Gastrocnemius medialis (tissue), 4 donors: ENCODE data around the gene AP1G2.

Experiments used
- CTCF ChIP-seq, 5 experiments: fragments of 450-650 bp in 3 of 5; fragments of 200-600 bp in 2 of 5; sonication (generic) in 2 of 5; IDR thresholded peaks in 4 of 5; conservative IDR thresholded peaks in 1 of 5; 1 replicate in 4 of 5; 2 replicates in 1 of 5; pipeline ENCODE4 v1.5.1; 2016 to 2019; ENCODE audit warnings: antibody characterized with exemption in 5 of 5, mild to moderate bottlenecking in 3 of 5, moderate library complexity in 3 of 5
- POLR2A ChIP-seq, 2 donors: fragments of 450-650 bp; IDR thresholded peaks; one replicate each; pipeline ENCODE4 v1.6.1; 2017; ENCODE audit warnings: antibody characterized with exemption in 2 of 2, mild to moderate bottlenecking in 2 of 2, moderate library complexity in 2 of 2

DNA sequence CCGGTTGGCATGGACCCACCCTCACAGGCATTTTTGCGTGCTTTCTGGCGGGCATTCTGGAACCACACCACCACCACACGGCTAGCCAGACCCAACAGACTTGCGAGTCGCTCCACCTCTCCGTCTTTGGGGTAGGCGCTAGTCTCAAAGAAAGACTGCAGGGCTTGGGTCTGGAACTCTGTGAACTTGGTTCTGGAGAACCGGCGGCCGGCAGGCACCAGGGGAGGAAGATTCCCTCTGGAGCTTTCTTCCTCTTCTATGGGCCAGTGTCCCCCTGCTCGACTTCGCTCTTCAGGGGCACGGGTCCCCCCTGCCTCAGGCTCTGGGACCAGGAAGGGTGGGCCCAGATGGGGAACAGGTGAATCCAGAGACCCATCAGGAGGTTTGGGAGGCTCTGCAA lies 42.6 kb downstream of the AP1G2 start:
- TF ChIP-seq CTCF (IDR thresholded peaks at IDR 0.05 in 4 of 5, conservative IDR thresholded peaks at IDR 0.05 in 1 of 5) (no peak), POLR2A (IDR thresholded peaks at IDR 0.05) (no peak)
